VCaP (cell line): ENCODE results near the gene SHISA6.

Source experiments
- H3K27ac ChIP-seq: fragments of 450-650 bp; 2 replicates; pipeline ENCODE4 v1.5.1; 2017
- TF ChIP-seq, protein P1 (sequence below): fragments of 450-650 bp; conservative IDR thresholded peaks from 2 replicates; pipeline ENCODE4 v1.5.1; 2017; ENCODE audit warnings: mild to moderate bottlenecking, moderate library complexity

SHISA6 gene

GRCh38 chr17:11550431-11550830, 309.4 kb downstream of the SHISA6 start:
- TF ChIP-seq, protein P1, sequence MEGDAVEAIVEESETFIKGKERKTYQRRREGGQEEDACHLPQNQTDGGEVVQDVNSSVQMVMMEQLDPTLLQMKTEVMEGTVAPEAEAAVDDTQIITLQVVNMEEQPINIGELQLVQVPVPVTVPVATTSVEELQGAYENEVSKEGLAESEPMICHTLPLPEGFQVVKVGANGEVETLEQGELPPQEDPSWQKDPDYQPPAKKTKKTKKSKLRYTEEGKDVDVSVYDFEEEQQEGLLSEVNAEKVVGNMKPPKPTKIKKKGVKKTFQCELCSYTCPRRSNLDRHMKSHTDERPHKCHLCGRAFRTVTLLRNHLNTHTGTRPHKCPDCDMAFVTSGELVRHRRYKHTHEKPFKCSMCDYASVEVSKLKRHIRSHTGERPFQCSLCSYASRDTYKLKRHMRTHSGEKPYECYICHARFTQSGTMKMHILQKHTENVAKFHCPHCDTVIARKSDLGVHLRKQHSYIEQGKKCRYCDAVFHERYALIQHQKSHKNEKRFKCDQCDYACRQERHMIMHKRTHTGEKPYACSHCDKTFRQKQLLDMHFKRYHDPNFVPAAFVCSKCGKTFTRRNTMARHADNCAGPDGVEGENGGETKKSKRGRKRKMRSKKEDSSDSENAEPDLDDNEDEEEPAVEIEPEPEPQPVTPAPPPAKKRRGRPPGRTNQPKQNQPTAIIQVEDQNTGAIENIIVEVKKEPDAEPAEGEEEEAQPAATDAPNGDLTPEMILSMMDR = no peak
- H3K27ac ChIP-seq = no peak overlapping the region

DNA sequence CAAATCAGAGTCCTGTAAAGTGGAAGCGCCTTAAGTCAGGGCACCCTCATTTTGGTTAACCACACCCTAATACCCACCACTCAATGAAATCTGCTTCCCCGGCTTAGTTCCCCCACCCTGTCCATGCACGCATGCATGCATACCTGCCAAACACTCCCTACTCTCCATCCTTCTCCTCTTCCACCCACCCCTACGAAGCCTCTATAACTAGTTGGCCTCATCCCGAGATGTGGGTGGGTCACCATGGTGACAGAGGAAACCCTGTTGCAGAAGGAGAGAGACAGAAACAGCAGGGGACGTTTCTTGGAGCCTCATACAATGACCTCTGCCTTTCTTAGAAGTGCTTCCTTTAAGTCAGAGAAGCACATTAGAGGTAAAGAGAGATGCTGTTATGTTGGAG, 310.4 kb downstream of the SHISA6 start:
- no peak overlapping the region for H3K27ac ChIP-seq
- TF ChIP-seq, protein P1 = no peak

DNA sequence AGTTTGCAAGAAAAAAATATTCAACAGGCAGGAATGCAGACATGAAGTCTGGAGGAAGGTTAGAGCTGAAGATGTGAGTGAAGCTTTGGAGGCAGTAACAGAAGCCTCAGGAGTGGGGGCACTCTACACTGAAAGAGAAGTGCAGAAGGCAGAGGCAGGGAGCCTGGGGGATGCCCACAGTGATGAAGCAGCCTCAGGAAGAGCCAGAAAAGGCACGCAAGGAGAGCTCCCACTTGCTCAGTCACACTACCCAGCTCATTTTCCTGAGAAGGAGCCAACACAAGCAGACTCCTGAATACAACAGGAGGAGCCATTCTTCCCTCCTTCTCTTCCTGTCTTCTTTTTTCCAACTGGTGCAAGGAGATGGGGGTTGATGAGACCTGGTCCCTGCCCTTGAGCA, 312.1 kb downstream of the SHISA6 start:
- TF ChIP-seq, protein P1 = no peak
- no peak overlapping the region for H3K27ac ChIP-seq

DNA sequence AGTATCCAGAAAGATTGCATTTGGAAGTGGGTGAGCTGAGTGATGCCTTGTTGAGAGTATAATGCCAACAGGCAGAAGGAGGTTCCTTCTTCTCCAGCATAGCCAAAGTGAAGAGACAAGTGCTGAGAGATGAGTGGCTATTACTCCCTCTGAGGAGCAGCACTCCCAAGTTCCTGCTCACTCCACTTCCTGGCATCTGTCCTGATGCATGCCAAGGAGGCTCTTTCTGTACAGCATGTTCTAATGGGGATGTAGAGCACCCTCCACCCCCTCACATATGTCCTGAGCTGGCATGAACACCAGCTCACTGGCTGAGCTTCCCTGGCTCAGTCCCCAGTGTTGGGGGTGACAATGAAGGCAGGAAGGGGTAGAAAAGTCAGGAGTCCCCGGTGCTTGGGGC, 313.0 kb downstream of the SHISA6 start:
- TF ChIP-seq, protein P1 = no peak
- no peak overlapping the region for H3K27ac ChIP-seq

- H3K27ac ChIP-seq = no peak overlapping the region
- TF ChIP-seq, protein P1 = no peak
Measured at GRCh38 chr17:11554542-11554941, 313.5 kb downstream of the SHISA6 start.

DNA sequence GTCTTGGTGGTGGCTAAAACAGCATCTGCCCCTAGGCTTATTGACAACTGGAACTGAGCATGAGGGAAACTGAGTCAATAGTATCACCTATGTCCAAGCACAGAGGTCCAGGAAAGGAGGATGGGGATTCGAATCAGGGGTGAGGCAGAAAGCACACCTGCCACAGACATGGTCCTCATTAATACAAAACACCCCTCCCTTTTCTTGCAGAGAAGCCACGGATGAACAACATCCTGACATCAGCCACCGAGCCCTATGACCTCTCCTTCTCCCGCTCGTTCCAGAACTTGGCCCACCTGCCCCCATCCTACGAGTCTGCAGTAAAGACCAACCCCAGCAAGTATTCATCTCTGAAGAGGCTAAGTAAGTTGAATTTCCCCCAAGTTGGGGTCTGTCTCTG, 314.5 kb downstream of the SHISA6 start:
- no peak overlapping the region for H3K27ac ChIP-seq
- TF ChIP-seq, protein P1 = no peak

DNA sequence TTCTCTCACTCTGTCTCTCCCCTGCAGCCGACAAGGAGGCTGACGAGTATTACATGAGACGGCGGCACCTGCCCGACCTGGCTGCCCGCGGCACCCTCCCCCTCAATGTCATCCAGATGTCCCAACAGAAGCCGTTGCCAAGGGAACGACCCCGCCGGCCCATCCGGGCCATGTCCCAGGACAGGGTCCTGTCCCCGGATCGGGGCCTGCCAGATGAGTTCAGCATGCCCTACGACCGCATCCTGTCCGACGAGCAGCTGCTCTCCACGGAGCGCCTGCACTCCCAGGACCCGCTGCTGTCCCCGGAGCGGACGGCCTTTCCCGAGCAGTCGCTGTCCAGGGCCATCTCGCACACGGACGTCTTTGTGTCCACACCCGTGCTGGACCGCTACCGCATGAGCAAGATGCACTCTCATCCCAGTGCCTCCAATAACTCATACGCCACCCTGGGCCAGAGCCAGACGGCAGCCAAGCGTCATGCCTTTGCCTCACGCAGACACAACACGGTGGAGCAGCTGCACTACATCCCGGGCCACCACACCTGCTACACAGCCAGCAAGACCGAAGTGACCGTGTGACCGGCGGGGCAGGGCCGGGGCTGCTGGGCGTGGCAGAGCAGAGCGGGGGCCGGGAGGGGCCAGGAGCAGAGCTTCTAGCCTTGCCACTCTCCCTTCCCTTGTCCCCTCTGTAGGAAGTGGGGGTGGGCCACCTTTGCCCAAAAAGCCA, 316.9 kb downstream of the SHISA6 start:
- no peak overlapping the region for H3K27ac ChIP-seq
- TF ChIP-seq, protein P1 = no peak
